Cardiac fibroblast (primary cell): ENCODE measurements around the gene IQCK.

Experiments used
- DNase-seq, 2 donors: peaks; one replicate each; pipeline versions ENCODE4 v3.0.0 to v3.0.0-alpha.2; 2010; ENCODE audit warnings: low read depth in 2 of 2
- H3K4me3 ChIP-seq, 2 donors: replicated peaks in 1 of 2; 1 replicate in 1 of 2; 2 replicates in 1 of 2; pipeline ENCODE4 v1.5.1; 2011; ENCODE audit warnings: low read depth in 2 of 2, low read length in 2 of 2, mild to moderate bottlenecking in 2 of 2, moderate library complexity in 1 of 2
- CTCF ChIP-seq: IDR thresholded peaks from one replicate; pipeline ENCODE4 v1.5.1; 2011; ENCODE audit warnings: low read depth, mild to moderate bottlenecking, low read length, inconsistent platforms

IQCK gene

GRCh38 chr16:19746561-19746960 lies 28.5 kb downstream of the IQCK start:
- TF ChIP-seq CTCF: no peak
- no peak overlapping the region for H3K4me3 ChIP-seq
- DNase-seq: peak in 1 of 2 donors; percentile 20

- DNase-seq: peak; percentile 27 to 46
- no peak overlapping the region for H3K4me3 ChIP-seq
- no peak for TF ChIP-seq CTCF
Observed at GRCh38 chr16:19748389-19749168, 30.5 kb downstream of the IQCK start.

GRCh38 chr16:19749571-19750080 lies 31.6 kb downstream of the IQCK start:
- TF ChIP-seq CTCF: no peak
- no peak overlapping the region for H3K4me3 ChIP-seq
- peak in 1 of 2 donors; percentile 7 for DNase-seq

- no peak for TF ChIP-seq CTCF
- H3K4me3 ChIP-seq: no peak overlapping the region
- no peak for DNase-seq
Observed at GRCh38 chr16:19751478-19752385, 33.7 kb downstream of the IQCK start.

GRCh38 chr16:19753815-19754643 lies 36.0 kb downstream of the IQCK start:
- TF ChIP-seq CTCF: no peak
- no peak overlapping the region for H3K4me3 ChIP-seq
- peak; percentile 77 to 86 for DNase-seq

- TF ChIP-seq CTCF: no peak
- DNase-seq: no peak
- no peak overlapping the region for H3K4me3 ChIP-seq
Observed at GRCh38 chr16:19754644-19755036, 36.6 kb downstream of the IQCK start.
